Testis (tissue), 2 donors: ENCODE results near the gene GMDS.

ENCODE experiments used
- CTCF ChIP-seq, 3 experiments: fragments of 450-650 bp in 2 of 3; fragments of 200-600 bp in 1 of 3; sonication (generic) in 1 of 3; IDR thresholded peaks; one replicate each; pipeline ENCODE4 v1.5.1; 2016 to 2019; ENCODE audit warnings: antibody characterized with exemption in 3 of 3, mild to moderate bottlenecking in 2 of 3, moderate library complexity in 1 of 3
- POLR2A ChIP-seq: fragments of 450-650 bp; IDR thresholded peaks from one replicate; pipeline ENCODE4 v1.6.1; 2017; ENCODE audit warnings: antibody characterized with exemption, mild to moderate bottlenecking, moderate library complexity

GRCh38 chr6:2102966-2103365 is 142.4 kb downstream of the GMDS start:
- no peak for TF ChIP-seq CTCF (IDR thresholded peaks at IDR 0.05)
- TF ChIP-seq POLR2A, result no peak
